AG09319 (cell line): ENCODE results near the gene SORCS1.

ENCODE experiments used
- DNase-seq: peaks from one replicate; pipeline ENCODE4 v3.0.0-alpha.2; 2010; ENCODE audit warnings: low read depth; ENCODE audit errors: extremely low read depth
- TF ChIP-seq, protein P1 (sequence below): IDR thresholded peaks from 2 replicates; pipeline ENCODE4 v1.5.1; 2011; ENCODE audit warnings: low read depth, mild to moderate bottlenecking, inconsistent platforms, low read length, moderate library complexity

SORCS1 gene

DNA sequence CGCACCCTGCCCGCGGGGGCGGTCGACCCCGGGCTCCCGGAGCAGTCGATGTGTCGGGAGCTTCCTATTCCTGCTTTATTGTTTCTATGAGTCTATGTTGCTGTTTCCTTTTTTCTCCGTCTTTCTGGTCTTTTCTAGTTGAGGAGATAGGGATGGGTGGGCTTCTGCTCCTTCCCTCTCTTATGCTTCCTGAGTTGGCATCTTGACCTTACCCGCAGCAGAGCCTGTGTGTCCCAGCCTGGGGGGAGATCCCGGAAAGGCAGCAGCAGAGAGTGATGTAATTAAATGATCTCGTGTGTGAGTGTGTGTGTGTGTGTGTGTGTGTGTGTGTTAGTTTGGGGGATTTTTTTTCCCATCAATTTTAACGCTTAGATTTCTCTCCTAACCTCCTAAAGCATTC is 486 bp upstream of the SORCS1 start:
- TF ChIP-seq, protein P1, sequence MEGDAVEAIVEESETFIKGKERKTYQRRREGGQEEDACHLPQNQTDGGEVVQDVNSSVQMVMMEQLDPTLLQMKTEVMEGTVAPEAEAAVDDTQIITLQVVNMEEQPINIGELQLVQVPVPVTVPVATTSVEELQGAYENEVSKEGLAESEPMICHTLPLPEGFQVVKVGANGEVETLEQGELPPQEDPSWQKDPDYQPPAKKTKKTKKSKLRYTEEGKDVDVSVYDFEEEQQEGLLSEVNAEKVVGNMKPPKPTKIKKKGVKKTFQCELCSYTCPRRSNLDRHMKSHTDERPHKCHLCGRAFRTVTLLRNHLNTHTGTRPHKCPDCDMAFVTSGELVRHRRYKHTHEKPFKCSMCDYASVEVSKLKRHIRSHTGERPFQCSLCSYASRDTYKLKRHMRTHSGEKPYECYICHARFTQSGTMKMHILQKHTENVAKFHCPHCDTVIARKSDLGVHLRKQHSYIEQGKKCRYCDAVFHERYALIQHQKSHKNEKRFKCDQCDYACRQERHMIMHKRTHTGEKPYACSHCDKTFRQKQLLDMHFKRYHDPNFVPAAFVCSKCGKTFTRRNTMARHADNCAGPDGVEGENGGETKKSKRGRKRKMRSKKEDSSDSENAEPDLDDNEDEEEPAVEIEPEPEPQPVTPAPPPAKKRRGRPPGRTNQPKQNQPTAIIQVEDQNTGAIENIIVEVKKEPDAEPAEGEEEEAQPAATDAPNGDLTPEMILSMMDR, result no peak
- DNase-seq, result no peak

DNA sequence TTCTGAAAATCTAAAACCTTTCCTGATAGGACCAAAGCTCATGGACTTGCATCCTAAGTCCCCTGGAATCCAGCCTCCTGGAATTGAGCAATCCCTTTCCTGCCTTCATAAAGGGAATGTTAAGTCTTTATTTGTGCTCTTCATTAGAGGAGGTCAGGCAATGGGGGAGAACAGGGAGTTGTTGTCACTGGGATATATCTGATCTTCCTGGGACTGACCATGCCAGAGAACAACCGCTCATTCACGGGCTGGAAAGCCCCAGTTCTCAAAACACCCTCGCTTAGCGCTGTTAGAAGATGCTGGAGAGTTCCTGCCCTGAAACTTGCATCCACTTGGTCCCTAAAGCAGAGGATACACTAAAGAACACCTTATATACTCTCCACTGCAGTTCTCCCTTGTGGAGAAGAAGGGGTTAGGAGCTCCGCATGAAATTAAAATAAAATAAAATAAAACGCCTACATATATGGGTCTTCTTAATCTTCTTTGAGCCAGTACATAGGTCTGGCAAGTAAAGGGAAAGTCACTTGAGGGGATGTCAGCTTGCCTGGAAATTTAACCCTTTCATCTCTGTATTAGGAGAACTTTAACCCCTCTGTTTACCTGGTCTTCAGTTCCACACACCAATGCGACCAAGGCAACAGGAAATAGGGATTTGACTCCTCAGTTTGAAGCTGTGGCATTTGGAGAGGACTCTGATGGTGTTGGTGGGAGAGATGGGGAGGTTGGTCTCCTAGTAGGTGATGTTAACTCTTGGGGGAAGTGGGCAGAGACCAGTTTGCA is 1.2 kb downstream of the SORCS1 start:
- DNase-seq, result no peak
- TF ChIP-seq, protein P1, result no peak

DNA sequence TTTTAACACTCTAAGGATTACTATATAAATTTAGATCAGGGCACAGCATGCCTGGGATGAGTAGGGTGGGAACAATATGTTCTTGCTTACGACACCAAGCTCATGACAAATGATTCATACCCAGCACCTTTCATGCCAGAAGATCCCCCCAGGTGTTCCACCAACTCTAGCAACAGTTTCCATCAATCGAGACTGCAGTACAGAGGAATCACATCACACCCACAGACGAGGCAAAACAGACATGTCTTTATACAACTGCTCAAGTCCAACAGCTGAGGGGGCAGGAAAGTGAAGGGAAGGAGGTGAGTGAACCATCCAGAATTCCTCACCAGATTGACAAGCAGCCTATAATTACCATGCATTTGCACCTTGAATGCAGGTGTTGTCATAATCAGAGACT is 3.6 kb downstream of the SORCS1 start:
- no peak for DNase-seq
- TF ChIP-seq, protein P1, result no peak

DNA sequence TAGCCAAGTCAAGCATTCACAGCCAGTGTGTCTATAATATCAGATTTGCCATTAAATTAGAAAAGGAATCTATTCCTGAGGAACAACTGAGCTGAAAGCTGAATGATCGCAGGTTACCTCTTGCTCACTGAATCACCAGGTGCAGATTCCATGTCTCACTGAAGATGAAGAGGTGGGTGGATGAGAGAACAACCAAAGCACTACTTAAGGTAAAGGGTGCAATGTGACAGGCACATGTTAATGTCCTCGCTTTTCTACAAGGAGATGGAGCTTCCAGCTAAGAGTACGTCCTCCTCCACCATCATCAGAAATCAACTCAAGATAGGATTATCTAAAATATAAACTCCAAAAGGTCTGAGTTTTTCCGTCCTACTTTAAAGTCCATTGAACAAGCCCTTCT is 4.6 kb downstream of the SORCS1 start:
- TF ChIP-seq, protein P1, result no peak
- DNase-seq, result no peak

DNA sequence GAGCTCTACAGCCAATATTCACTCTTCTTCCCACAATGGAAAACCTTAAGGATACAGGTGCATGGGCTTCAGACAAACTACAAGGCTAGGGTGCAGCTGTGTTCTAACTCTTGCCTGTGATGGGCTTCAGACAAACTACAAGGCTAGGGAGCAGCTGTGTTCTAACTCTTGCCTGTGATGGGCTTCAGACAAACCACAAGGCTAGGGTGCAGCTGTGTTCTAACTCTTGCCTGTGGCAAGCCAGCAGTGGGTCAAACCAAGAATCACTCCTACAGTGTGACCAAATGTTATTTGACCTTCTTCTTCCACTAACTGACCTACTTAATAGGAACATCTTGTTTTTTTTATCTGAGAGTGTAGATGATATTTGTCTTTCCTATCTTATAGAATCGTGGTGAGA is 7.4 kb downstream of the SORCS1 start:
- no peak for DNase-seq
- TF ChIP-seq, protein P1, result no peak

DNA sequence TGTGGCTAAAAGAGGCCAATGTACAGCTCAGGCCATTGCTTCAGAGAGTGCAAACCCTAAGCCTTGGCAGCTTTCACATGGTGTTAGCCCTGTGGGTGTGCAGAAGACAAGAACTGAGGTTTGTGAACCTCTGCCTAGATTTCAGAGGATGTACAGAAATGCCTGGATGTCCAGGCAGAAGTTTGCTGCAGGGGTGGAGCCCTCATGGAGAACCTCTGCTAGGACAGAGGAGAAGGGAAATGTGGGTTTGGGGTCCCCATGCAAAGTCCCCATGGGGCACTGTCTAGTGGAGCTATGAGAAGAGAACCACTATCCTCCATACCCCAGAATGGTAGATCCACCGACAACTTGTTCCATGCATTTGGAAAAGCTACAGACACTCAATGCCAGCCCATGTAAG is 12.4 kb downstream of the SORCS1 start:
- TF ChIP-seq, protein P1, result no peak
- DNase-seq, result no peak

DNA sequence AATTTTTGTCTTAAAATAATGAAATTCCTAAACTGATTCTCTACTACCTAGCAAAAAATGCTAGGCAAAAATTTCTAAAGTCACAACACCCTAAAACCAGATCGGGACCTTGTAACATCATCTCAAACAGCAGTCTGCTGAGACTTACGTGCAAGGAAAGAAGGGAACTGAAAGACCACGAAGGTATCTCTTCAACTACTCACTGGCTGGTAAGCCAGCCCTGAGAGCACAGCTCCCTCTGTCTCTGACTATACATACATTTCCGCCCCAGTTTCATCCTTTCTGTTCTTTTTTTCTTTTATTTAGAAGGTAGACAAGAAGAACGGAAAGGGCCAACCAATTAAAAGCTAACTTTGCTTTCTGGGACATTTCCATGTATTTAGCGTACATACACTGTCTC is 15.6 kb downstream of the SORCS1 start:
- TF ChIP-seq, protein P1, result no peak

More for the DNA sequence above, 15.6 kb downstream of the SORCS1 start:
- DNase-seq, result no peak
